Measurements from ENCODE around the gene APOD.
"Not testable (repeated sequence)": the region's sequence is repeated elsewhere in the genome, so short reads cannot be mapped to it uniquely, and the experiment has no call there.

Gene APOD

GRCh38 chr3:195617784-195618659, 34.3 kb upstream of the APOD start:
- not testable (repeated sequence) for DNase-seq

GRCh38 chr3:195617134-195617533, 33.4 kb upstream of the APOD start:
- DNase-seq = not testable (repeated sequence)

GRCh38 chr3:195616681-195617080, 32.9 kb upstream of the APOD start:
- no peak for DNase-seq

- DNase-seq = not testable (repeated sequence)
Measured at GRCh38 chr3:195615952-195616537, 32.3 kb upstream of the APOD start.

GRCh38 chr3:195614672-195615504, 31.1 kb upstream of the APOD start:
- not testable (repeated sequence) for DNase-seq

GRCh38 chr3:195613468-195614069, 29.8 kb upstream of the APOD start:
- DNase-seq = no peak

GRCh38 chr3:195612075-195612800, 28.5 kb upstream of the APOD start:
- DNase-seq = no peak

- no peak for DNase-seq
Measured at GRCh38 chr3:195609229-195609628, 25.5 kb upstream of the APOD start.

- not testable (repeated sequence) for DNase-seq
Measured at GRCh38 chr3:195601785-195602184, 18.0 kb upstream of the APOD start.

GRCh38 chr3:195601382-195601781, 17.6 kb upstream of the APOD start:
- DNase-seq = no peak

GRCh38 chr3:195599926-195600325, 16.2 kb upstream of the APOD start:
- not testable (repeated sequence) for DNase-seq

- DNase-seq = not testable (repeated sequence)
Measured at GRCh38 chr3:195599516-195599915, 15.8 kb upstream of the APOD start.

- DNase-seq = no peak
Measured at GRCh38 chr3:195597848-195598247, 14.1 kb upstream of the APOD start.

GRCh38 chr3:195597229-195597628, 13.5 kb upstream of the APOD start:
- DNase-seq = no peak

- no peak for DNase-seq
Measured at GRCh38 chr3:195596765-195597171, 13.0 kb upstream of the APOD start.

- DNase-seq = no peak
Measured at GRCh38 chr3:195595785-195596531, 12.2 kb upstream of the APOD start.

- DNase-seq = no peak
Measured at GRCh38 chr3:195591852-195592251, 8.1 kb upstream of the APOD start.

- DNase-seq = no peak
Measured at GRCh38 chr3:195591220-195591619, 7.5 kb upstream of the APOD start.

- not testable (repeated sequence) for DNase-seq
Measured at GRCh38 chr3:195590381-195590780, 6.6 kb upstream of the APOD start.

GRCh38 chr3:195589796-195590195, 6.1 kb upstream of the APOD start:
- DNase-seq = not testable (repeated sequence)

GRCh38 chr3:195587824-195588223, 4.1 kb upstream of the APOD start:
- DNase-seq = no peak

- DNase-seq = no peak
Measured at GRCh38 chr3:195587406-195587805, 3.7 kb upstream of the APOD start.

Measured in hematopoietic multipotent progenitor cell treated with erythropoietin and hydrocortisone succinate and interleukin-3 and kit ligand, for 8 days (in vitro differentiated cells).